Hepatocyte (in vitro differentiated cells): Measurements from ENCODE around the gene MICAL2.
A peak's percentile ranks its signal among the peaks of the same experiment; 100 is the strongest.

ENCODE experiments used
- CTCF ChIP-seq: fragments of 200-600 bp; sonication (generic); IDR thresholded peaks from 2 replicates; pipeline ENCODE4 v1.5.1; 2016; ENCODE audit warnings: antibody characterized with exemption, mild to moderate bottlenecking; ENCODE audit not compliant: poor library complexity
- EZH2 ChIP-seq: fragments of 200-600 bp; sonication (generic); IDR thresholded peaks from 2 replicates; pipeline ENCODE4 v1.6.1; 2016; ENCODE audit warnings: antibody characterized with exemption, mild to moderate bottlenecking, borderline replicate concordance

GRCh38 chr11:12235947-12236743 is 125.8 kb downstream of the MICAL2 start:
- TF ChIP-seq CTCF (peak; percentile 64), EZH2 (no peak)
